ENCODE measurements around the gene CYBRD1.

GRCh38 chr2:171595896-171596295 lies 73.6 kb downstream of the CYBRD1 start:
- TF ChIP-seq POLR2AphosphoS5 (IDR thresholded peaks at IDR 0.05; ENCODE audit: insufficient read depth in 1 of 2, low read depth in 1 of 2) = no peak
- TF ChIP-seq CTCF (IDR thresholded peaks at IDR 0.05) = no peak
- TF ChIP-seq POLR2A (IDR thresholded peaks at IDR 0.05) = no peak
